HepG2 (cell line): ENCODE measurements around the gene PWP1. TPM values are rescaled to one million over a fixed set of nuclear protein-coding genes. Genes with fewer than 3 reads are reported as not detected.

Experiments used
- ARID2 ChIP-seq: sonication (generic); formaldehyde crosslinking; IDR thresholded peaks from 2 replicates; pipeline ENCODE4 v1.8.1; 2022; ENCODE audit warnings: mild to moderate bottlenecking, missing genetic modification reagents, borderline replicate concordance
- CBX2 ChIP-seq, 2 experiments: fragments of 200-600 bp in 1 of 2; sonication (generic); formaldehyde crosslinking in 1 of 2; IDR thresholded peaks; 2 replicates each; pipeline versions ENCODE4 v1.7.0 to v1.8.1; 2018 to 2022; ENCODE audit warnings: low read depth in 2 of 2, low read length in 1 of 2, mild to moderate bottlenecking in 1 of 2, missing genetic modification reagents in 1 of 2
- CBX5 ChIP-seq: sonication (generic); formaldehyde crosslinking; IDR thresholded peaks from 2 replicates; pipeline ENCODE4 v1.4.0; 2020; ENCODE audit warnings: missing genetic modification reagents, borderline replicate concordance
- CENPX ChIP-seq: sonication (generic); formaldehyde crosslinking; IDR thresholded peaks from 2 replicates; pipeline ENCODE4 v1.9.0; 2021; ENCODE audit warnings: mild to moderate bottlenecking, missing genetic modification reagents, moderate library complexity
- FOXA3 ChIP-seq: IDR thresholded peaks from 2 replicates; pipeline ENCODE4 v1.6.1; 2016; ENCODE audit warnings: missing genetic modification reagents, missing compliant biosample characterization
- GRHL1 ChIP-seq: sonication (generic); formaldehyde crosslinking; conservative IDR thresholded peaks from 2 replicates; pipeline ENCODE4 v1.8.0; 2022; ENCODE audit warnings: missing genetic modification reagents
- KAT8 ChIP-seq: IDR thresholded peaks from 2 replicates; pipeline ENCODE4 v1.6.1; 2016; ENCODE audit warnings: missing genetic modification reagents, missing compliant biosample characterization
- MAFG ChIP-seq: sonication (generic); formaldehyde crosslinking; IDR thresholded peaks from 2 replicates; pipeline ENCODE4 v1.5.1; 2020; ENCODE audit warnings: mild to moderate bottlenecking, missing genetic modification reagents
- MAX ChIP-seq: IDR thresholded peaks from 2 replicates; pipeline ENCODE4 v1.6.1; 2012; ENCODE audit warnings: inconsistent platforms
- NFE2L1 ChIP-seq: sonication (generic); formaldehyde crosslinking; IDR thresholded peaks from 2 replicates; pipeline ENCODE4 v1.4.0; 2020; ENCODE audit warnings: missing genetic modification reagents, mild to moderate bottlenecking, borderline replicate concordance
- NR0B2 ChIP-seq: sonication (generic); formaldehyde crosslinking; IDR thresholded peaks from 2 replicates; pipeline ENCODE4 v1.4.0; 2020; ENCODE audit warnings: mild to moderate bottlenecking, missing genetic modification reagents
- RNF2 ChIP-seq: fragments of 450-650 bp; conservative IDR thresholded peaks from 2 replicates; pipeline ENCODE4 v1.6.1; 2016; ENCODE audit warnings: low read depth
- RNF219 ChIP-seq: sonication (generic); formaldehyde crosslinking; IDR thresholded peaks from 2 replicates; pipeline ENCODE4 v1.5.0; 2020; ENCODE audit warnings: mild to moderate bottlenecking, missing genetic modification reagents
- RXRB ChIP-seq: IDR thresholded peaks from 2 replicates; pipeline ENCODE4 v1.6.1; 2016; ENCODE audit warnings: borderline replicate concordance, missing genetic modification reagents, missing compliant biosample characterization
- ZBTB49 ChIP-seq: sonication (generic); formaldehyde crosslinking; IDR thresholded peaks from 2 replicates; pipeline ENCODE4 v1.4.0; 2020; ENCODE audit warnings: missing genetic modification reagents, borderline replicate concordance
- ZBTB8A ChIP-seq: sonication (generic); formaldehyde crosslinking; IDR thresholded peaks from 2 replicates; pipeline ENCODE4 v1.4.0; 2020; ENCODE audit warnings: mild to moderate bottlenecking, low read depth, missing genetic modification reagents, borderline replicate concordance
- ZNF503 ChIP-seq: sonication (generic); formaldehyde crosslinking; IDR thresholded peaks from 2 replicates; pipeline ENCODE4 v1.4.0; 2020; ENCODE audit warnings: missing genetic modification reagents
- ZNF674 ChIP-seq: sonication (generic); formaldehyde crosslinking; IDR thresholded peaks from 2 replicates; pipeline ENCODE4 v1.5.0; 2020; ENCODE audit warnings: low read depth, mild to moderate bottlenecking, missing genetic modification reagents
- ZNF781 ChIP-seq: sonication (generic); formaldehyde crosslinking; IDR thresholded peaks from 2 replicates; pipeline ENCODE4 v1.5.1; 2020; ENCODE audit warnings: borderline replicate concordance, mild to moderate bottlenecking, missing genetic modification reagents; ENCODE audit errors: not compliant biosample characterization
- polyA plus RNA-seq, 8 experiments: library from polyadenylated mRNA; depleted of rRNA in 3 of 8; stranded (reverse) in 7 of 8; unstranded in 1 of 8; fragments of >200 nt; fragmentation: Illumina TruSeq in 4 of 8; extraction: Trizol in 4 of 8; gene quantifications; 2 replicates each; pipeline versions ENCODE4 v1.2.1 to v1.2.3, GENCODE V29; 2011 to 2016; ENCODE audit warnings: low read depth in 4 of 8, missing spikeins in 1 of 8, mixed read lengths in 1 of 8; ENCODE audit not compliant: insufficient read depth in 1 of 8
- total RNA-seq, 5 experiments: library from RNA; depleted of rRNA; stranded (reverse); fragments of >200 nt; fragmentation: Illumina TruSeq; extraction: Trizol; gene quantifications; 2 replicates each; pipeline ENCODE4 v1.2.3, GENCODE V29; 2016; ENCODE audit warnings: low read depth in 1 of 5

The PWP1 gene
- total and polyA plus RNA-seq, 2 of the 13 experiments (the other 11 are each of a cell fraction or from before 2014, with no cell fraction given): 65.9 to 70.2 TPM

GRCh38 chr12:107760809-107761501 is 75.4 kb downstream of the PWP1 start, which contains the start of gene PRDM4 (continued):
- TF ChIP-seq ZNF503 (CRISPR knock-in tag) (no peak), MAFG (no peak), CBX2 (IDR thresholded peaks at IDR 0.05; ENCODE audit: low read depth, low read length) (no peak), CBX2 (CRISPR knock-in tag; IDR thresholded peaks at IDR 0.05; ENCODE audit: low read depth) (no peak), ZNF674 (CRISPR knock-in tag) (no peak), MAX (peak; percentile 68), ZBTB8A (no peak; the same call in 1 of the 2 replicates), ARID2 (CRISPR knock-in tag) (no peak), FOXA3 (CRISPR knock-in tag) (0 out of 2 replicates have a peak, but pooled peaks have one; percentile 14), NFE2L1 (CRISPR knock-in tag) (no peak), ZNF781 (CRISPR knock-in tag) (no peak), ZBTB49 (no peak), NR0B2 (CRISPR knock-in tag) (no peak), CENPX (CRISPR knock-in tag) (no peak), CBX5 (CRISPR knock-in tag) (no peak), KAT8 (CRISPR knock-in tag) (peak; percentile 72; the same call in 1 of the 2 replicates), RXRB (no peak), RNF2 (0 out of 2 replicates have a peak, but pooled peaks have one; percentile 39), GRHL1 (CRISPR knock-in tag) (no peak), RNF219 (no peak)
